HEK293T (cell line): ENCODE measurements around the gene SLC6A4.

Experiments used
- ARNT ChIP-seq: fragments of 450-650 bp; IDR thresholded peaks from 2 replicates; pipeline ENCODE4 v1.6.1; 2017; ENCODE audit warnings: mild to moderate bottlenecking
- BHLHE40 ChIP-seq: fragments of 450-650 bp; IDR thresholded peaks from 2 replicates; pipeline ENCODE4 v1.6.1; 2016; ENCODE audit warnings: mild to moderate bottlenecking, moderate library complexity, borderline replicate concordance
- ELF4 ChIP-seq: fragments of 450-650 bp; IDR thresholded peaks from 2 replicates; pipeline ENCODE4 v1.6.1; 2017; ENCODE audit warnings: antibody characterized with exemption
- FOXA1 ChIP-seq: fragments of 450-650 bp; IDR thresholded peaks from 2 replicates; pipeline ENCODE4 v1.6.1; 2016; ENCODE audit warnings: mild to moderate bottlenecking
- FOXM1 ChIP-seq: fragments of 450-650 bp; IDR thresholded peaks from 2 replicates; pipeline ENCODE4 v1.6.1; 2017; ENCODE audit warnings: mild to moderate bottlenecking, borderline replicate concordance
- LEF1 ChIP-seq: fragments of 450-650 bp; IDR thresholded peaks from 2 replicates; pipeline ENCODE4 v1.6.1; 2017; ENCODE audit warnings: mild to moderate bottlenecking, borderline replicate concordance
- TARDBP ChIP-seq: fragments of 450-650 bp; IDR thresholded peaks from 2 replicates; pipeline ENCODE4 v1.6.1; 2016
- ZNF384 ChIP-seq: fragments of 450-650 bp; IDR thresholded peaks from 2 replicates; pipeline ENCODE4 v1.6.1; 2016

- TF ChIP-seq FOXA1 (no peak), FOXM1 (no peak), LEF1 (no peak), TARDBP (no peak), BHLHE40 (no peak), ELF4 (no peak), ZNF384 (no peak), ARNT (no peak)
These were observed 70.3 kb downstream of the SLC6A4 start for GRCh38 chr17:30165147-30165546.
